IPS DF 19.7 (cell line): ENCODE results near the gene BDKRB2.

Source experiments
- DNase-seq: peaks from one replicate; pipeline ENCODE4 v3.0.0-alpha.2; 2013; ENCODE audit warnings: low read depth, low spot score

Gene BDKRB2

DNA sequence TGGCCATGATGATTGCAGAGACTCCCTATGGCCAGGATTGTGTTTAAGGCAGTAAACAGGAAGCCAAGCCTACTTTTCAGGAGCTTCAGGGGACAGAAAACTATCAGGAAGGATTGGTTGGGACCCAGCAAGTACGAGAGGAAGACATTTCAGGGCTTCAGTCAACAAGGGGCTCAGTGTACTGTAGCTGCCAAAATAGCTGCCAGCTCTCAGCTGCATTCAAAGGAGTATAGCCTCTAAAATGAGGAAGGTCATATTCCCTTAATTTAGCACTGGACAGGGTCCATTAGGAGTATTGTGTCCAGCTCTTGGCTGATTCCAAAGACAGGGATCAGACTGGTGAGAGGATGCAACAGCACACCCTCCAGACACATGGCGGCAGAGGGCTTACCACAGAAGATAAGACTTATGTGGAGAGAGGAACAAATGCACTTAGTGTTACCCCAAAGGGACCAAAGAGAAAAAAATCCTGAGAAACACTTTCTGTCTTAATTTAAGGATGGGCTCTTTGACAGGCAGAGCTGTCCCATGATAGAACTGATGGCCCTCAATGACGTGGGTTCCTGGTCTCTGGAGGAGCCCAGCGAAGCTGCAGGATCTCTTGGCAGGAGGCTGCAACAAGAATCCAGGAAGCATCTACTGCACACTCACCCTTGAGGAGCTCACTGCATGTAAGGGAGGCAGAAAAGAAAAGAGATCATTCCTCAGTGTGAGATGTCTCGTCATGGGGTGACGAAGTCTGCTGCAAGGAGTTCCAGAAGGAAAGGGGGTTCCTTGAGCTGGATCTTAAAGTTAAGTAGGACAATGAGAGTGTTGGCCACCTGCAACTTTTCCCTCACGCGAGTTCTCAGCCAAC lies 66.2 kb downstream of the BDKRB2 start:
- DNase-seq: no peak

DNA sequence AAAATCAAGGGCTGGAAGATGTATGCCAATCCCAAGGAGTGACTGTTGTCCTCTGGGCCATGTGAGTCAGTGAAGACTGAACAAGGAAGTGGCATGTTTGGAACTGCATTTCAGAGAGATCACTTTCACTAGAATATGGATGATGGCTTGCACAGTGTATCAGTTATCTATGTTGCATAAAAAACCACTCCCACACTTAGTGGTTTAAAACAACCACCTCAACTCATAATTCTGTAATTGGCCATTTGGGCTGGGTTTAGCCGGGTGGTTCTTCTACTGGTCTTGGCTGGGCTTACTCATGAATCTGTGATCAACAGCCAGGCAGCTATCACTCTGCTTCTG lies 66.8 kb downstream of the BDKRB2 start:
- no peak for DNase-seq

DNA sequence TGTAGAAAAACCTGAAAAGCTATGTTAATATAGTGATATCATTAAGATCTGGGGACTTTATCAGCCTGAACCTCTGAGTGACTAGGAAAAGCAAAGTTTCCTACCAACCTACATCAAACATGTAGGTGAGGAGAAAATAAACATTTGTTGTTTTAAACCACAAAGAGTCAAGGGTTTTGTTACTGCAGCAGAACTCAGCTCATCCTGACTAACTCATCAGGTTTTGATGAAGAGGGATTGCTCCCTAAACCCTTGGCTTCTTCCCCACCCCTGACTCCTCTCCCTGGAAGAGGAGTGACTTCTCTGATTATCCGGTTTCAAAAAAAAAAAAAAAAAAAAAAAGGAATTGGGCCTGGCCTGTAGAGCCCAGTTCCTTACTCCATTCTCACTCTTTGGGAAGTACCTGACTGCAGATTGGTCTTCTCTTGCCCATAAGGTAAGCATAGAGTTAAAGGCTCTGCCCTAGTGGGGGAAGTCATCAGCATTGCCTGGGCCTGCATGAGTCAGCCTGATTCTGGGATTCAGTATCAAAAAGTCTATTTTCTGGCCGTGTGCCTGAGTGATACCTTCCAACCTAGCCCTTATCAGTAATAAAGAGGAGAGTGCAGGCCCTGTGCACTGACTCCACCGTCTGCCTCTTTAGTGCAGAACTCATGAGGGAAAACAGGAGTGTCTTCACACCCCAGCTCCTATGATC lies 68.3 kb downstream of the BDKRB2 start:
- no peak for DNase-seq

DNA sequence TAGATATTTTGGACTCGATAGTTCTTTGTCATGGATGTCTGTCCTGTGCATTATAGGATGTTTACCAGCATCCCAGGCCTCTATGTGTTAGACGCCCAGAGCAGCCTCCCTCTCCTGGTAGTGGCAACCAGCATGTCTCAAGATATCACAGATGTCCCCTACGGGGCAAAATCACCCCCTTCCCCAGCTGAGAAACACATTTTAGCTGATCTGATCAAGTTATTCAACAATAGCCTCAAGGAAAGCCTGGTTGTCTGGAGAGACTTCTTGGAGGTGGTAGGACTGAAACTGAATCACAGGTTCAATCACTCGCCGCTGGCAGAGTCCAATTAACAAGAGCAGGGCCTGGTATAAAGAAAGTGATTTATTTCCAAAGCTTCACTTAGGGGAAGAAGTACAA lies 69.0 kb downstream of the BDKRB2 start:
- DNase-seq: no peak

DNA sequence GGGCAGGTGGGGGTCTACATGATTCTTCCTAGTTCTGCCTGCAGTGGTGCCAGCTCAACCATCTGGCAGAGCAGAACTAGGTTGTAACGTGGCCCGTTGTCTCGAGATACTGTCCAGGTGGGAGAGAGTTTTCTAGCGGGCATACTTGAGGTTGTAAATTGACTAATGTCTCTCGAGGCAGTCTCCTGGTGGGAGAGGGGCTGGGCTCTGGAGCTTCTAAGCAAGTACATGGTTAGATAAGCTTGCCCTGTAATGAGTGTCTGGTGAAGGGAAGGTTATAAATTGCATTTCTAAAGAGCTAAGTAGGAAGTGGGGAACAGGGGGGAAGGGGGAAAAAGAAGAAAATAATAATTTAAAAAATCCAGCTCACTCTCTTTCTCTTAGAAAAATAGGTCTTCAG lies 69.5 kb downstream of the BDKRB2 start:
- no peak for DNase-seq

DNA sequence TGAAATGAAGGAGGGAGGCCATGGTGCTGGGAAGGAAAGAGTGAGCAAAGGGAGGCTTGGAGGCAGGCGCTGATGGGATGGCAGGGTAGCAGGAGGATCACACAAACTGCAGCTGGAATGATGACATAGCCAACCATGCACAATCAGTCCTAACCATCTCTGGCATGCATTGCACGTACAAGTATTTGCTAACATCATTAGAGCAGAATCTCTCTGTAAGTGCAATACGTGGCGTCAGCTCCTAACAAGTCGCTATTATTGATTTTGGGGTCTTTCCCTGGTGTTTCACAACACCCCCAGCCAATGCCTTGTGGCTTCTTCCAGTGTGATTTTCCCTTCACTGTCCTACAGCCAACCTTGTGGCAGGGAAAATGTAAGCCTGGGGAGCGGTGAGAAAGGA lies 69.9 kb downstream of the BDKRB2 start:
- no peak for DNase-seq

DNA sequence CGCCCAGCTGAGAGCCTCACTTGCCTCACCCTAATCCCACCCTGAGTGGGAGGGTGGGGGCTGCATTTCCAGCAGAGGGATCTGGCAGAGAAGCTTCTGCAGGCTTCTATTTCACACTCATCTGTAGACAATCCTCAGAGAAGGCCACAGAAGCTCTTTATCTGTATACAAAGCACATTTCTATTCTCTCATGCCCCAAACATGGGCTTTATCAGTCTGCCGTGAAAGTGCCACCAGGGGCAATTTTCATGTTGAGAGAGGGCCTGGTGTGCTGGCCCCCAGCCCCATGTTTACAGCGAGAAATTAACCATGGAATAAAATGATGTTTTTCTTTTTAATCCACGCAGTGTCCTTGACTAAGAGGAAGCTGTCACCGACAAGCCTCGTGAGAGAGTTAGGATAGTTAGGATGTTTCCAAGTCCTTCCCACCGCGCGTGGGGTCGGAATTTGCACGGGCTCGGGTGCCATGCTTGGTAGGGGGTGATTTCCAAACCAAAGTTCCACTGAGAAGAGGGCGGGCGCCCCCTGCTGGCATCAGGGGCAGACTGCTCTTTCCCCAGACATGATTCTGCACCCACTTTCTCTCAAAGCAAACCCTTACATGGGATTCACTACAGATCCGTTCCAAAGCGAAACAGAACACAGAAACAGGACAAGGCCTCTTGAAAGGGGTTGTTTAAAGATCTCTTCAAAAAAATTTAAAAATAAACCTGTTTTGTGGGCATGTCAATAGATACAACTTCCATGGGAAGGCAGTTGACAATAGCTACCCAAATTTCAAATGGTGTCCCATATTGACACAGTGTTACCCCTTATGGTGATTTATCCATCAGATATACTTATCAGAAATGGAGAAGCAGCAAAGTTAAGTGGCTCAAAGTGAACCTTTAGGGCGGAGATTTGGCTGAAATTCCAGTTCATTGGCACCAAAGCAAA lies 70.8 kb downstream of the BDKRB2 start:
- DNase-seq: no peak

GRCh38 chr14:96277890-96278289 lies 73.3 kb downstream of the BDKRB2 start:
- DNase-seq: no peak

DNA sequence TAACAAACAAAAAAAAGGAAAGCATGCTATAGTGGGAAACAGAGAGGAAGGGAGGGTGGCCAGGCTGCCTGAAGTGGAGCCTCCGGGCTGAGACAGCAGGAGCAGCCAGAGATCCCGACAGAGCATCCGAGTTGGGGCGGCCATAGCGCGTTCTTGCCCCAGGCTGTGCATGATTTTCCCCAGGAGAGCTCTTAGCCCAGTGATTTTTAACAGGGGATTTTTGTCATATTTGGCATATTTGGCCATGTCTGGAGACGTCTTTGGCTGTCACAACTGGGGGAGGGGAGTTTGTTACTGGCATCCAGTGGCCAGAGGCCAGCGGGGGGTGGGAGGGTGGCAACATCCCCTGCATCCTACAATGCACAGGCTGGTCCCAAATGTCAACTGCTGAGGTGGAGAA lies 74.9 kb downstream of the BDKRB2 start:
- DNase-seq: no peak

GRCh38 chr14:96280104-96280503 lies 75.5 kb downstream of the BDKRB2 start:
- DNase-seq: no peak

DNA sequence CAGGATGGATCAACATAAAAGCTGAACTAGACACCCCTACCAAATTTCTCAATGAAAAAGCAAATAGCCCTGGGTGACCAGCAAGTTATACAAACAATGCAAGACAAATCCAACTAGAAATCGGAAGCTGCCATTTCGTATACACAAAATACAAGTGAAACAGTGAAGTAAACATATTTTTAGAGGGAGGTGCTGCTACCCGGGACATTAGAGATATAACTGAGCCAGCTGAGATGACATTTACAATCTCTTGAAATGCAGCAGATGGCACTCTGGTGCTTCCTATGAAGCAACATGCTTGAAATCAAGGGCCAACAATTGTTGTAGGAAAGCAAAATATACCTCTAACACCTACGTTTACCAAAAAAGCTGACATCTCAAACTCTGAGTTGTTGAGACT lies 76.8 kb downstream of the BDKRB2 start:
- DNase-seq: no peak

GRCh38 chr14:96284008-96284407 lies 79.4 kb downstream of the BDKRB2 start:
- no peak for DNase-seq

GRCh38 chr14:96284430-96284829 lies 79.8 kb downstream of the BDKRB2 start:
- no peak for DNase-seq

GRCh38 chr14:96285667-96286066 lies 81.0 kb downstream of the BDKRB2 start:
- DNase-seq: no peak

DNA sequence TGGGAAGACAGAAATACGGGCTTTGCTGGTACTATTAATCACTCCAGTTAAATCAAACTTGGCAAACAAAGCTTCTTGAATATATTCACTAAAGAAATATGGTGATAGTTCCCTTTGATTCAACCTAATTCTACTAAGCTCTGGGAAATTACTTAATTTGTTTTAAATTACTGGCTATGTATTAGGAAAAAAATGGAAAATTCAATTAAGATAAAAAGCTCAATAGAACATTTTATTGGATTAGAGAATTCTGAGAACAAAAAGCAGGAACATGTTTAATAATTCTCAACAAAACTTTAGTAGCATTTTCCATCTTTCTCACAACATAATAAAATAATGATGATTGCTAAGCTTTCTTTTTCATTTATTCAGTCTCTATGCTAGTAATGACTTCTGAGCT lies 81.6 kb downstream of the BDKRB2 start:
- DNase-seq: no peak

DNA sequence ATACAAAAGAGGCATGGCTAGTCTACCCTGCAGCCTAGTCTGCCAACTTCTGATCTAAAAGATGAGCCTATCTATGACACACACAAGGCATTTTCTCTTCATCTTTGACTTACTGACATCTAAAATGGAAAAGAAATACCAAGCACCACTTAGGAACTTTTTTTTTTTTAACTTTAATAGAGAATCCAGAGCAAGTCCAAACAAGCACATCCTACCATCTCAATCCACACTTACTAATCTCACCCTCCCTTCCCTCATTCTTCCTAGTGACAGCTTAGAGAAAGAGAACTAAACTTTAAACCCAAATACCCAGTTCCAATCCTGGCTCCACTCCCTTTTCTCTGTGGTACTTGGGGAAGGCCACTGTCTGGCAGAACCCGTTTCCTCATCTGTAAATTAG lies 83.2 kb downstream of the BDKRB2 start:
- DNase-seq: no peak
